Activated naive CD4-positive, alpha-beta T cell treated with anti-CD3 and anti-CD28 coated beads for 36 hours (primary cell): Measurements from ENCODE around the gene UTP11. TPM values are rescaled to one million over a fixed set of nuclear protein-coding genes. Genes with fewer than 3 reads are reported as not detected.

ENCODE experiments used
- CTCF ChIA-PET: fragments of 350-600 bp; sonication (Branson Sonifier 250); formaldehyde crosslinking; loops from one replicate; lab custom pipeline; 2021; ENCODE audit warnings: antibody characterized with exemption; lab: Charles Lee
- DNase-seq: peaks from one replicate; pipeline ENCODE4 v3.0.0-alpha.2; 2020
- H3K27ac Mint-ChIP-seq: one replicate; pipeline ENCODE4 v1.8.0; 2021; ENCODE audit warnings: mild to moderate bottlenecking, mixed read lengths
- H3K27me3 Mint-ChIP-seq: one replicate; pipeline ENCODE4 v1.8.0; 2021; ENCODE audit warnings: low read depth, mixed read lengths
- H3K36me3 Mint-ChIP-seq: one replicate; pipeline ENCODE4 v1.8.0; 2021; ENCODE audit warnings: low read depth, mixed read lengths
- H3K4me1 Mint-ChIP-seq: one replicate; pipeline ENCODE4 v1.8.0; 2021; ENCODE audit warnings: low read depth, mixed read lengths
- H3K4me3 Mint-ChIP-seq: one replicate; pipeline ENCODE4 v1.8.0; 2021; ENCODE audit warnings: mild to moderate bottlenecking, moderate library complexity, mixed read lengths
- H3K9me3 Mint-ChIP-seq: one replicate; pipeline ENCODE4 v1.8.0; 2021; ENCODE audit warnings: mixed read lengths
- intact Hi-C: fragments of 100-400 bp; cut with micrococcal nuclease; formaldehyde crosslinking; loops from one replicate; pipeline ENCODE4 v1.15.1; 2023
- total RNA-seq, 2 experiments: library from RNA; stranded (reverse); gene quantifications; one replicate each; pipeline ENCODE4 v1.2.3, GENCODE V29; 2021

Gene UTP11
- total RNA-seq, 2 experiments from 2014 or later: 49.7 to 49.8 TPM

- peak; percentile 68 for DNase-seq
- CTCF ChIA-PET: no interaction called here
- intact Hi-C loops: loop anchor here (10.0 kb wide), 1 partner anchor 521 kb away; the partner anchor contains the start of gene ZC3H12A
- Mint-ChIP-seq H3K27me3 (no peaks in the 10 kb centered on the region), H3K4me1 (peaks cover 37% of the 10 kb centered on the region), H3K9me3 (no peaks in the 10 kb centered on the region), H3K36me3 (peaks cover 6% of the 10 kb centered on the region), H3K27ac (peak overlapping the region; percentile 66), H3K4me3 (peak overlapping the region; percentile 48)
Observed at GRCh38 chr1:37995751-37996345, 16.7 kb upstream of the UTP11 start.

- intact Hi-C loops: loop anchor here (10.0 kb wide), 1 partner anchor 523 kb away; the partner anchor contains the start of gene ZC3H12A
Observed at GRCh38 chr1:37997256-37998088, 15.1 kb upstream of the UTP11 start.

GRCh38 chr1:37998089-37998808, 14.3 kb upstream of the UTP11 start:
- Mint-ChIP-seq H3K27ac (no peak overlapping the region), H3K36me3 (peaks cover 6% of the 10 kb centered on the region), H3K4me3 (no peak overlapping the region), H3K9me3 (no peaks in the 10 kb centered on the region), H3K4me1 (peaks cover 38% of the 10 kb centered on the region), H3K27me3 (no peaks in the 10 kb centered on the region)
- CTCF ChIA-PET: interaction anchor here (0.7 to 1.1 kb wide), 2 partner anchors 8 to 19 kb away, joined by 3 to 4 read pairs; partner anchors contain the start of gene SF3A3
- no peak for DNase-seq
- intact Hi-C loops: loop anchor here (10.0 kb wide), 1 partner anchor 523 kb away; the partner anchor contains the start of gene ZC3H12A

More at GRCh38 chr1:37997256-37998088, 15.1 kb upstream of the UTP11 start:
- CTCF ChIA-PET: interaction anchor here (0.7 kb wide), 1 partner anchor 18 kb away, joined by 3 read pairs; no protein-coding TSS in a partner anchor
- H3K4me1 Mint-ChIP-seq: peaks cover 37% of the 10 kb centered on the region
- H3K4me3 Mint-ChIP-seq: no peak overlapping the region
- no peaks in the 10 kb centered on the region for H3K9me3 Mint-ChIP-seq
- no peak overlapping the region for H3K27ac Mint-ChIP-seq
- peaks cover 6% of the 10 kb centered on the region for H3K36me3 Mint-ChIP-seq
- DNase-seq: no peak
- H3K27me3 Mint-ChIP-seq: no peaks in the 10 kb centered on the region

GRCh38 chr1:37998913-37999429, 13.6 kb upstream of the UTP11 start:
- CTCF ChIA-PET: interaction anchor here (1.1 to 2.9 kb wide), 2 partner anchors 8 to 9 kb away, joined by 4 to 15 read pairs; partner anchors contain the start of gene SF3A3
- Mint-ChIP-seq H3K4me1 (peaks cover 44% of the 10 kb centered on the region), H3K4me3 (no peak overlapping the region)

GRCh38 chr1:37999430-38000232, 12.9 kb upstream of the UTP11 start:
- Mint-ChIP-seq H3K4me1 (peaks cover 48% of the 10 kb centered on the region), H3K36me3 (peaks cover 11% of the 10 kb centered on the region), H3K9me3 (no peaks in the 10 kb centered on the region), H3K27me3 (no peaks in the 10 kb centered on the region), H3K27ac (peak overlapping the region; percentile 73), H3K4me3 (no peak overlapping the region)
- peak; percentile 59 for DNase-seq
- intact Hi-C loops: loop anchor here (10.0 kb wide), 2 partner anchors 405 to 525 kb away; partner anchors contain the start of genes GNL2 and ZC3H12A
- CTCF ChIA-PET: interaction anchor here (2.9 kb wide), 1 partner anchor 9 kb away, joined by 15 read pairs; the partner anchor contains the start of gene SF3A3

More at GRCh38 chr1:37998913-37999429, 13.6 kb upstream of the UTP11 start:
- intact Hi-C loops: loop anchor here (10.0 kb wide), 1 partner anchor 524 kb away; the partner anchor contains the start of gene ZC3H12A
- DNase-seq: peak; percentile 49
- Mint-ChIP-seq H3K27me3 (no peaks in the 10 kb centered on the region), H3K36me3 (peaks cover 6% of the 10 kb centered on the region), H3K9me3 (no peaks in the 10 kb centered on the region), H3K27ac (peak overlapping the region; percentile 73)

- no peak for DNase-seq
- H3K27me3 Mint-ChIP-seq: no peaks in the 10 kb centered on the region
- H3K4me3 Mint-ChIP-seq: no peak overlapping the region
- no peaks in the 10 kb centered on the region for H3K9me3 Mint-ChIP-seq
- H3K27ac Mint-ChIP-seq: no peak overlapping the region
- CTCF ChIA-PET: interaction anchor here (1.0 to 2.9 kb wide), 2 partner anchors 9 to 18 kb away, joined by 4 to 15 read pairs; partner anchors contain the start of gene SF3A3
- peaks cover 43% of the 10 kb centered on the region for H3K4me1 Mint-ChIP-seq
- intact Hi-C loops: loop anchor here (10.0 kb wide), 1 partner anchor 405 kb away; the partner anchor contains the start of gene GNL2
- H3K36me3 Mint-ChIP-seq: peaks cover 11% of the 10 kb centered on the region
Observed at GRCh38 chr1:38000233-38000528, 12.4 kb upstream of the UTP11 start.

- peaks cover 41% of the 10 kb centered on the region for H3K4me1 Mint-ChIP-seq
- H3K27ac Mint-ChIP-seq: no peak overlapping the region
- H3K36me3 Mint-ChIP-seq: peaks cover 11% of the 10 kb centered on the region
- no peak overlapping the region for H3K4me3 Mint-ChIP-seq
- intact Hi-C loops: loop anchor here (10.0 kb wide), 1 partner anchor 406 kb away; the partner anchor contains the start of gene GNL2
- no peaks in the 10 kb centered on the region for H3K27me3 Mint-ChIP-seq
- no peaks in the 10 kb centered on the region for H3K9me3 Mint-ChIP-seq
- DNase-seq: no peak
- CTCF ChIA-PET: interaction anchor here (1.0 to 2.9 kb wide), 3 partner anchors 10 to 29 kb away, joined by 4 to 15 read pairs (median 5); partner anchors contain the start of gene SF3A3
Observed at GRCh38 chr1:38000529-38001455, 11.7 kb upstream of the UTP11 start.

GRCh38 chr1:38003261-38004250, 9.0 kb upstream of the UTP11 start:
- H3K9me3 Mint-ChIP-seq: no peaks in the 10 kb centered on the region
- intact Hi-C loops: loop anchor here (10.0 kb wide), 1 partner anchor 409 kb away; the partner anchor contains the start of gene GNL2
- peak overlapping the region; percentile 86 for H3K4me3 Mint-ChIP-seq
- H3K27ac Mint-ChIP-seq: no peak overlapping the region
- H3K27me3 Mint-ChIP-seq: no peaks in the 10 kb centered on the region
- no peak for DNase-seq
- CTCF ChIA-PET: interaction anchor here (0.6 to 1.6 kb wide), 8 partner anchors 10 to 1369 kb away, joined by 3 to 12 read pairs (median 4); no protein-coding TSS in a partner anchor
- peaks cover 5% of the 10 kb centered on the region for H3K36me3 Mint-ChIP-seq
- H3K4me1 Mint-ChIP-seq: peaks cover 36% of the 10 kb centered on the region
